HG03520 (cell line): ENCODE results near the gene VTI1B.
"Not testable (repeated sequence)": the region's sequence is repeated elsewhere in the genome, so short reads cannot be mapped to it uniquely, and the experiment has no call there.

Source experiments
- ATAC-seq: cut with Tn5 transposase; IDR thresholded peaks from one replicate; pipeline ENCODE4 v1.9.1; 2021; ENCODE audit warnings: mild to moderate bottlenecking, moderate library complexity; ENCODE audit not compliant: unreplicated experiment

Gene VTI1B

DNA sequence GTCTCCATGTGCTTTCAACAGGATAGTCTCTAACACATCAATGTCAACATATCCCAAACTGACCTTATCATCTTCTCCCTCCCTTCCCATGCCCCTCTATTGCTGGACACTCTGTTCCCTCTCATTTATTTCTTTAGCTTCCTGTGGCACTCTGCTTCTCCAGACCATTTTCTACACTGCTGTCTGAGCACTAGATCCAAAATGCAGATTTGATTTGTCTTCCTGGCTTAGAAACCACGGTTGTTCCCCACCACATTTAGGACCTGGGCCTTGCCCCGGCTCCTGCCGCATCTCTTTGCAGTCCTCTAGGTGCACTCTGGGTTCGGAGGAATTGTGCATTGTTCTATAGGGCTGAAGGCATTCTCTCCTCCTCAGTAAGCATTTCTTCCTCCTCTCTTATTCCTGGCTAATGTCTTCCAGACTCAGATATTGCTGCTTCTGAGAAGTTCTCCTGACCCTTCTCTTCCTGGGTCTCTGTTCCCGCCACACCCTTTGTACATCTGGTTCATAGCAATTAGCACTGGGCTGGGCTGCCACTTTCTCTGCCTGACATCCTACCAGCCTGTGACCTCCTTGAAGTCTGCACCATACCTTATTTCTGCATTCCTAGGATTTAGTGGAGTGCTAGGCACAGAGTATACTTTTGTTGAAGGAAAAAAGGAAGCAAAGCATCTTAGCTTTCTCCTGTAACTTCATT, 40.8 kb downstream of the VTI1B start:
- ATAC-seq = no peak

DNA sequence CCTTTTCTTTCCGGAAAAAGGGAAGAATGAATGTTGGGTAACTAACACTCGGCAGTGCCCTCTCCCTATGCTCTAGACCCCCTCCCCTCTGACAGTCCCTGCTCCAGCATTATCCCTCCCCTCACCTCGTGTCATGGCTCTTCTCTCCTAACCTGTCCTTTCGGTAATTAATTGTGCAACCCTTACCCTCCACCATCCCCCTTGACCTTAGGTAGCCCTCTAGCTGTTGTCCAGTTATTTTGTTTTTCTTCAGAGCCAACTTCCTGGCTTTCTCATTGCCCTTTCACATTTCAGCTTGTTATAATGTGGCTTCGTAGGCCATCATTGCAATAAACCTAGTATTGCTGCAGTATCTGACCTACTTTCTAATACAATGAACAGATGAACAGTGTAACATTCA, 43.5 kb downstream of the VTI1B start:
- ATAC-seq = no peak

DNA sequence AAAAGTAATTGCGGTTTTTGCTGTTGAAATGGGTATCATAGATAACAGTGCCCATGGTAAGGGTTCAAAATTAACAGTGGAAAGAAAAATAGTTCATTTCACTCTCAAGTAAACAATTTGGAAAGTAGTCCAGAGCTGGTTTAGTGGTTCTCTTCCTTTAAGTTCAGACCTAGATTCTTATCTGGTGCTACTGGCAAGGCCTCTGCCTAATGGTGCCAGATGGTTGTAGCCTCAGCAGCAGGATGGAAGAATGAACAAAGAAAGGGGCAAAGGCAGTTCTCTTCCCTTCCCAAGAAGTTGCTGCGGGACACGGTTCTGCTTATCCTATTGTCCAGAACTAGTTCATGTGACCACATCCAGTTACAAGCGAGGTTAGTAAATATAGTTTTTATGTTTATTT, 44.2 kb downstream of the VTI1B start:
- no peak for ATAC-seq

DNA sequence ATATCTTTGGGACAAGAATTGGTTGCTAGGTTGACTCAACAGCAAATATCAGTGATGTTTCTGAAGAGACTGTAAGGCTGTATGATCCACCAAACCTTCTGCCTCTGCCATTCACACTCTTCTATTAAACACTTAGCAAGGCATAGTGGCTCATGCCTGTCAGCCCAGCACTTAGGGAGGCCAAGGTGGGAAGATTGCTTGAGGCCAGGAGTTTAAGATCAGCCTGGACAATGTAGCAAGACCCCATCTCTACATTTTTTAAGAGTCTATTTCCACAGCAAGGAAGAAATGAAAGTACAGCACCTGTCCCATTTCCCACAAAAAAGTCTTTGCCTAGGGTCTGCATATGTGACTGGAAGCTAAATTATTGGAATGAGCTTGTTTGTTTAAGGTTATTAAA, 46.9 kb downstream of the VTI1B start:
- no peak for ATAC-seq

DNA sequence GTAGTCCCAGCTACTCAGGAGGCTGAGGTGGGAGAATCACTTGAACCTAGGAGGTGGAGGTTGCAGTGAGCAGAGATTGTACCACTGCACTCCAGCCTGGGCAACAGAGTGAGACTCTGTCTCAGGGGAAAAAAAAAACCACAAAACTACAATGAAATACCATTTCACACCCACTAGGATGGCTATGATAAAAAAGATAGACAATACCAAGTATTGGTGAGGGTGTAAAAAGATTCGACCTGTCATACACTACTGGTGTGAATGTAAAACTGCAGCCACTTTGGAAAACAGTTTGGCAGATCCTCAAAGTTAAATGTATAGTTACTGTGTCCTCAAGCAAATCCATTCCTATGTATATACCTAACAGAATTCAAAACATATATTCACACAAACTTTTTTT, 48.3 kb downstream of the VTI1B start:
- not testable (repeated sequence) for ATAC-seq

DNA sequence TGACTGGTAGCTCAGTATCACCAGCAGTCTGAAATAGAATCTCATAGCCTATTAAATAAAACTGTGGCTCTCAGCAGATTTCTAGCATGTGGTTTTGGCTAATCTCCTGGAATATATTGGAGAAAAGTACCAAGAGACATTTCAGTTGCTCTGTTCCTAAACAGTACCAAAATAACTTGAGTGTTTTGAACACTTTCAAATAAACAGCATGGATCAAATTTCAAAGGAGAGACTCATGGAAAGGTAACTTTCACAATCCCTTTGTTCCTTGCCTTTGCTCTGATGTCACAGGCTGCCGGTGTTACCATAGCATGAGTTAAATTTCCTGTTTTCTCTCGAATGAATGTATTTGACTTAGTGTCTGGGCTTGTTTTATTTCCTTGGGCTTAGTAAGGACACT, 51.3 kb downstream of the VTI1B start:
- no peak for ATAC-seq

DNA sequence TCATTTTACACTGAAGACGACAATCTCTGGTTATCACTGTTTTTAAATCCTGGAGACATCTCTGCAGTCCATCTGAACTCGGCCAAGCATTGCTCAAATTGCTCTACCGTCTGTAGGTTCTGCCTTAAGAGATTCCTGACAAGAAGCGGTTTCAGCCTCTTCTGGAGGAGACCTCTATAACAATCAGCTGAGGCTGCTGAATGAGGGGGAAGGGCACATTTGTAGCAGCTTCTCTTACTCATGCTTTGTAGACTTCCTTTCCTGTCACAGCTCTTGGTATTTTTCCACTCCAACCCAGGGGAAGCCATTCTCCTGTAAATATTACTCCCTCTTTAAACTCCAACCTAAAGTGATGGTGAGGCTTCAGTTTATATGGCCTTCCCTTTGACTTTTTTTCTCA, 51.8 kb downstream of the VTI1B start:
- no peak for ATAC-seq

DNA sequence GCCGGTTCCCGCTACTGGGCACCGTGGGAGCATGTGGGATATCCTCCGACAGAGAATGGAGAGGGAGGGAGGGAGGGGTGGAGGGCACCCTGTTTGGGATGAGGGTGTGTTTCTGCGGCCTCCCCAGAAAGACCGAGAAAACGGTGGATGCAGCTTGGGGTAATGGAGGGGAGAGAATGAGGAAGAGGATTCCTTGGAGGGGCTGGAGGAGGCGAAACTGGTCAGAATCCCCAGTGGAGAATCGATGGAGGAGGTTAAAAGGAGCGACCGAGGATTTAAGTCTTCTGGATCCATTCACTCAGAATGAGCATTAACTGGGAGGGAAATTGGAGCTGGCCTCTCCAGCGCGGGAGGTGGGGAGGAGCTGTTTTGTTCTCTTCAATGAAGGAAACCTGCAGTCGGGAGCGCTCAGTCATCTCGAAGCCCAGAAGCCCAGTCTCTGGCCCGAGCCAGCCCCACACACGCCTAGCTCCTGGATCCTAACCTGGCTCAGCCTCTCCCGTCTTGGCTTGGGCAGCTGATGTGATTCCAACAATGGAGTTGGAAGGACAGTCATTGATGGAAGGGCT, 54.1 kb downstream of the VTI1B start:
- ATAC-seq = no peak

DNA sequence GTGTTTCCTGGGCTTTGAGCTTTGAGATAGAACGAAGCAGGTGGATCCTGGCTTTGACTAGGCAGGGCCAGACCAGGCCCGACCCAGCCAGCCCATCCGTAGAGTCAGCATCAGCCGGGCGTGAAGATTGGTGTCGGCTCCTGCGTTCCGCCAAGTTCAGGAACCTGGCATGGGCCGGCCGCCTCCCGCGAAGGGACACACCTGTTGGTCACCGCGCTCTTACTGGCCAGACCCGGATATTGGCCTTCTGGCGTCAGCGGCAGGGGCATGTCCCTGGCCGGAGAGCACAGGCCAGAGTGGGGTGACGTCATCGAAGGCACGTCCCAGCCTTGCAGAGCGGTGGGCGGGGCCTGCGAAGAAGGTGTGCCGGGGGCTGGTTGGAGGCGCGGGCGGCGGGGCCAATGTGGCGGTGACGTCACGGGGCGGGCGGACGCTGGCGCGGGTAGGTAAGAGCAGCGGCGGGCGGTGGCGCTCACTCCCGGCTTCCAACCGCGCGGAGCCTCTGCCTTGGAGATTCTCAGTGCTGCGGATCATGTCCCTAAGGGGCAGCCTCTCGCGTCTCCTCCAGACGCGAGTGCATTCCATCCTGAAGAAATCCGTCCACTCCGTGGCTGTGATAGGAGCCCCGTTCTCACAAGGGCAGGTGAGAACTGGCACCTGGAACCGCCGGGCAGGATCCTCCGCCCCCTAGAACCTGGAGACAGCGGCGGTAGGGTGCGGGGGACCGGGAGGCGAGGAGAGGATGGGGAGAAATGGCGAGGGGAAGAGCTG, 54.8 kb downstream of the VTI1B start, which contains the start of gene ARG2:
Gene ARG2 (plus strand): TSS at position 475 of the 771 bp plus-strand sequence. CDS start 58 bp downstream, at position 533.
- peak; percentile 89 for ATAC-seq

DNA sequence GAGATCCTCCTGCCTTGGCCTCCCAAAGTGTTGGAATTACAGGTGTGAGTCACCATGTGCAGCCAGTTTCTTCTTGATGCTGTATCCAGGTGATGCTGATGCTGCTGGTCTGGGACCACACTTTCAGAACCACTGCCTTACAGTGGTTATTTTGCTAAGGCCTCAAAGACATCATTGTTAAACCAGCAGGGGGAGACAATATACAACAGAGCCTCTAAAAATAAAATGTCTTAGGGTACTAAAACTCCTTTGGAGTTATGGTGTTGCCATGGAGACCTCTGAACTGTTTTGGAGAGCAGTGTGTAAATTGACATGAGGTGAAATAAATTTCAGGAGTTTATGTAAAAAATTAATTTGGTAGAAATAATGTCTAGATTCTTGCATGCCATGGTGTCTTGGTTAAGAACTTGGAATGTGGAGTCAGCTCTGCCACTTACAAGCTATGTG, 55.8 kb downstream of the VTI1B start:
- ATAC-seq = no peak

DNA sequence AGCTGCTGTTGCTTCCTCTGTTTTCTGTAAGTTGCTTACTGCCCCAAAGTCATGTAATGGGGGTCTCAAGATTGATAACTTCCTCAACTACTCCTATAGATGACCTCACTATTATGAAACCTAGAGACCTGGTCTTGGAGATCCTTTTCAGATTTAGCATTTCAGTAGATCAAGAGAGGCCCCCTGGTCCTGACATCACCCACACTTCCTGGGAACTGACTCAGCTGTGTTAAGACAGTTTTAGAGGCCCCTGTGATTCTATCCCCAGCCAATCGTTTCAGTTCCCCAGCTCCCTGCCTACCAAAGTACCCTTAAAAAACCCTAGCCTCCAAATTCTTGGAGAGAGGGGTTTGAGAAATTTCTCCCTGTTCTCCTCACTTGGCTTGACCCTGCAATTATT, 63.9 kb downstream of the VTI1B start:
- ATAC-seq = no peak

DNA sequence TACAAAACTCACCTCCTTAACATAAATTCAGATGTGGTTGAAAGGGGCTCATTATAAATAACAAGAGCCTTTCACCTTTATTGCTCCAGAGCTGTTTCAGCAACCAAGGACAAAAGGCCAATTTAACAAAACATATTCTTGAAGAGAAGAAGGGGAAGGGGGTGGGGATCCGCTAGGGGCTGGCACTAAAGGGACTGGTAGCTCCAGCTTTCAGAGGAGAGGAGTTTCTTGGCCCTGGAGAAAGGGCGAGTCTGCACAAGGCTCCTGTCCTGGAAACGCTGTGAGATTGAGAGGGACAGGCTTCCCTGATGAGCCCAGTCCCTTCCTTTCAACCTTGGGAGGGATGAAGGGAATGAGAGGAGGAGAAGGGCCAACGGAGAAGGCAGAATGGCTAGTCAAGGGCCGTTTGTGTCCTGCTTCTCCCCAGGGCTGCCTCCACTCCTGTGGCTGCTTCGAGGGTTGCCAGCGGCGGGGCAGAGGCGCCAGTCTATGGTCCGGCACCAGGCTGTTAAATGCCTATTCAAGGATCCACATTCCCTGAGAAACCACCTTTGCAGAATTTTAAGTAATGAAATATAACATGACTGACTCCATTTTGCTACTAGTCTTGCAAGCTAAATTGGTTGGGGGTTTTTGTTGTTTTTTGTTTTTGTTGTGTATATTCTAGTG, 64.7 kb downstream of the VTI1B start:
- no peak for ATAC-seq

DNA sequence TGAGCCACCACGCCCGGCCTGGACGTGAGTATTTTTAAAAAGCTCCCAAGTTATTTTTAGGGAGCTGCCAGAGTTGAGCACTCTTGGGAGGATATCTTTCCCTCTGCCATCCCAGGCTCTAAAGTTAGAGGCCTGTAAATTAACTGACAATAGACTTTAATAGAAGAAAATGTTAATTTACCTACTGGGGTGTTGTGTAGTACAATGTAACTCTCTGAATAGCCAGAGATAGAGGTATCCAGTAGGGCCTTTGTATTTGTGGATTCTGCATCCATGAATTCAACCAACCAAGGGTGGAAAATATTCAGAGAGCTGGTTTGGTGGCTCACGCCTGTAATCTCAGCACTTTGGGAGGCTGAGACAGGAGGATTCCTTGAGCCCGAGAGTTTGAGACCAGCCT, 66.8 kb downstream of the VTI1B start:
- no peak for ATAC-seq

DNA sequence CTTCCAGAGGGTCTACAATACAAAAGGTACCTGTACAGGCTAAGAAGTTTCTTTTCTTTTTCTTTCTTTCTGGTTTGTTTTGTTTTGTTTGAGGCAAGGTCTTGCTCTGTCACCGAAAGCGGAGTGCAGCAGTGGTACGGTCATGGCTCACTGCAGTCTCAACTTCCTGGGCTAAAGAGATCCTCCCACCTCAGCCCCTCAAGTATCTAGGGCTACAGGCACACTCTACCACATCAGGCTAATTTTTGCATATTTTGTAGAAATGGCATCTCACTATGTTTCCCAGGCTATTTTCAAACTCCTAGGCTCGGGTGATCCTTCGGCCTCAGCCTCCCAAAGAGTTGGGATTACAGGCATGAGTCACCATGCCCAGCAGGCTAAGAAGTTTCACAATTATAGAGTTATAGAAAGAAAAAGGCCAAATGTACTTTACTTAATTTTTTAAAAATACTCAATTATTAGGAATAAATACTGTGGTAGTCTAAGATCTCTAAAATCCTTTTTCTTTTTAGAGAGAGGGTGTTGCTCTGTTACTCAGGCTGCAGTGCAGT, 71.4 kb downstream of the VTI1B start:
- ATAC-seq = peak; percentile 55

DNA sequence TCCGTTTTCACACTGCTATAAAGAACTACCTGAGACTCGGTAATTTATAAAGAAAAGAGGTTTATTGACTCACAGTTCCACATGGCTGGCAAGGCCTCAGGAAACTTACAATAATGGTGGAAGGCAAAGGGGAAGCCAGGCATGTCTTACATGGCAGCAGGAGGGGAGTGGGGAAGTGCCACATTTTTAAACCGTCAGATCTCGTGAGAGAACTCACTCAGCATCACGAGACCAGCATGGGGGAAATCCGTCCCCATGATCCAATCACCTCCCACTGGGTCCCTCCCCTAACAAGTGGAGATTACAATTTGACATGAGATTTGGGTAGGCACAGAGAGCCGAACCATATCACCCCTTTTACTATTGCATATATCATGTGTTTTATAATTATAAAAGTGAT, 72.4 kb downstream of the VTI1B start:
- no peak for ATAC-seq

DNA sequence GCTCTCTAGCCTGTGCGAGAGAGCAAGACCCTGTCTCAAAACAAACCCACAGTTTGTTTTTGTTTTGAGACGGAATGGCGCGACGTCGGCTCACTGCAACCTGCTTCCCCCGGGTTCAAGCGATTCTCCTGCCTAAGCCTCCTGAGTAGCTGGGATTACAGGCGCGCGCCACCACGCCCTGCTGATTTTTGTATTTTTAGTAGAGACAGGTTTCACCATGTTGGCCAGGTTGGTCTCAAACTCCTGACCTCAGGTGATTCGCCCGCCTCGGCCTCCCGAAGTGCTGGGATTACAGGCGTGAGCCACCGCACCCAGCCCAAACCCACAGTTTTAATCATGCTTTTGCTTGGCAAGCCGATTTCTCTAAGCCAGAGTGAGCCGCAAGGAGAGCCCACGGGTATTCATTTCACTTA, 73.9 kb downstream of the VTI1B start:
- ATAC-seq = not testable (repeated sequence)

DNA sequence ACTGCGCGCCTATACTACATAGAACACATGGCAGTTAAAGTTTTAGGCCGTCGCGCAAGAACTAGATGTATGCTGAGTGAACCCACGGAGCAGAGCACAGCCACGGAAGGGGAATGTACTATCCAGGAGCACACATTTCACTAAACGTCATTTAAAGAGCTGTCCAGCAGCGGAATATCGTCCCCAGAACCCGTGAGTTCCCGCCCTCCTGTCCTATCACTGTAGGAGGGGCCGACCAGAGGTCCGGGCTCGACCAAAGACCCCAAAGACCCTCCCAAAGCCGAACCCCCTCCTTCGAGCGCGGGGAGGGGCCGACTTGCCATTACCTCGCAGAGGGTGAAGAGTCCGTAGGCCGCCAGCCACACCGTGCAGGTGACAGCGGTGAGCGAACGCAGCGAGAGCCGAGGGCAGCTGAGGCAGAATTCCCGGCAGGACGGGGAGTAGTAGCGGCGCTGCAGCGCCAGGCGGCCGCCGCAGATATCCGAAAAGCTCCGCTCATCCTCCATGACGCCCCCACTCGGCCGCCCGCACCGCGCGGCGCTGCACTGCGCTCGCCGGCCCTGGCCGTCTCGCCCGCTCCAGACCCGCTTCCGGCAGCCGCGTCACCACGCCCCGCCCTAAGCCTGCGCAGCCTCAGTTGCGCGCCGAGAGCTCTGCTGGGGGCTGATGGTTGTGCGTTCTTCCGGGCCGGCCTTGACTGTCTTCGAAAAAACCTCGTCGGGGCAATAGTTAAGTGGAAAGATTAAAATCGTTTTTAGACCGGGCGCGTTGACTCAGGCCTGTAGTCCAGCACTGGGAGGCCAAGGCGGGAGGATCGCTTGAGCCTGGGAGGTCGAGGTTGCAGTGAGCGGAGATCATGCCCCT, 74.5 kb downstream of the VTI1B start, which contains the start of gene PIGH:
Gene PIGH (minus strand): TSS at position 571 of the 864 bp plus-strand sequence. CDS start 65 bp downstream, at position 506.
- peak; percentile 86 for ATAC-seq
